GM18508 (cell line): ENCODE data around the gene C16orf89.
"Not testable (repeated sequence)": the region's sequence is repeated elsewhere in the genome, so short reads cannot be mapped to it uniquely, and the experiment has no call there.

ENCODE experiments used
- ATAC-seq: cut with Tn5 transposase; IDR thresholded peaks from one replicate; pipeline ENCODE4 v1.9.1; 2021; ENCODE audit warnings: moderate number of reproducible peaks; ENCODE audit not compliant: insufficient read depth, unreplicated experiment

Gene C16orf89

DNA sequence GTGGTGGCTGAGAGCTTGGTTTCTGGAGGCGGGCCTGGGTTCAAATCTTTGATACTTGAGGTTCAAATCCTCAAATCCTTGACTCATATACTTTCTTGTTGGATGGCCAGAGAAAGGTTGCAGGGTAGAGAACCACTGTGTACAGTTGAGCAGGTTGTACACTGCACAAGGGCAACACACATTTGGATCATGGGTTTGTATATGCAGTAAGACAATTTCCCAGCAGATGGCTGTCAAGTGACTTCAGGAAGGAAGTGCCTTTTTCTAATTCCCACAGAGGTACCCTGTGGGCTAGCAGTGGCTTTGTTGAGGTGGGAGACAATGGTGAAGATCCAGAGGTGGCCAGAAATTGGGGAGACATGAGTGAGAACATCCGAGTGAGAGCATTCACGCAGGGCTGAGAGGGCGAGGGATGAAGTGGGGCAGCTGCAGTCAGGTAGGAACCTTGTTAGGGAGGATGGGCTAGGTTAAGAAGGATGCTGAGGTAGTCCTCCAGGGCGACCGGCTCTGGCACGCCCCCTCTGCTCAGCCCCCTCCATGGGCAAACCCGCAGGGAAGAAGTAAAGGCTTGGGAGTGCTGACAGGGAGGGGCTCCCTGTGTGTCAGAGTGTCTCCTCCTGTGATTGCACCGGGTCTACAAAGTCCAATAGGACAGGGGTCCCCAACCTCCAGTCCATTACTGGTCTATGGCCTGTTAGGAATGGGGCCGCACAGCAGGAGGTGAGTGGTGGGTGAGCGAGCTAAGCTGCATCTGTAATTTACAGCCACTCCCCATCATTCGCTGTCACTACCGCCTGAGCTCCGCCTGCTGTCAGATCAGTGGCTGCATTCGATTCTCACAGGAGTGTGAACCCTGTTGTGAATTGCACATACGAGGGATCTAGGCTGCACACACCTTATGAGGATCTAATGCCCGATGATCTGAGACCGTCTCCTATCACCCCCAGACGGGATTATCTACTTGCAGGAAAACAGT, 2.7 kb downstream of the C16orf89 start:
- no peak for ATAC-seq

DNA sequence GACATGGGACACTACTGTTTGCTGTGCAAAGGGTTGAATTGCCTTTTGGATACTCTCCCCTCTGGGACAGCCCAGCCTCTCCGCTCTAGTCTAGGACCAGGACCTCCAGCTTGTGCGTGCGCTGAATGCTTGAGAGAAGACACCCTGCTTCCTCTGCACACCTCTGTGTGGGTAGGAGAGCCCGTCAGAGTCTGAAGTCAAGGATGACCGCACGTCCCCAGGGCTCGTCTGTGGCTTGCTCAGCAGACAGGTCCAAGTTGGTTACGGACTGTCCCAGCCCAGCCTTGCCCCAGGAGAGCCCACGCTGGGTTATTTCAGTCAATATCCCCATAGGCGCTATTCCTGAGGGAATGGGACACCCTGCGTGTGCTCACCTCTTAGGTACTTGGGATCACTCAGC, 3.7 kb downstream of the C16orf89 start:
- ATAC-seq = no peak

DNA sequence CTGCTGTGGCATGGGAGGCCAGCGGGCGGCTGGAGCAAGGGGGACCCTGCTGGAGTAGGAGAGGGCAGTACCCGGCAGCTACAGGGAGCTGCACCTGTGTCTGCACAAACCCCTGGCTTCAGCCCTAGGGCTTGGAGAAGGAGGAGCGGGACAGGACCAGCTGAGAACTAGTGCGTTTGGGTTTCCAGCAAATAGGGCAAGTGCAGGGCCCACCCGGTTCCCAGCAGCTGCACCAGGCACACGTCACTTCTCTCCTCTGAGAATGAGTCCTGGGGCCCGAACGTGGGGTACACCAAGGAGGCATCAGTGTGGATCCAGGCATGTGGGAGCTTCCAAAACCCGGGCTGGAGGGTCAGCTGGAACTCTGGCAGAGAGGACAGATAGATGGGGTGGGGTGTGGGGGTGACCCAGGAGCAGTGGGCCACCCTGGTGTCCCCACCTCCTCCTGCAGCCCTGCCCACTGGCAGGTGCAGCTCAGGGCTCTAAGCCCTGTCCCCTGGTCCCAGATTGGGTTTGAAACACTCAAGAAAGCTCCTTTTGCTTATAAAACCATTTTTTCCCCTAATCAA, 5.6 kb downstream of the C16orf89 start:
- no peak for ATAC-seq

DNA sequence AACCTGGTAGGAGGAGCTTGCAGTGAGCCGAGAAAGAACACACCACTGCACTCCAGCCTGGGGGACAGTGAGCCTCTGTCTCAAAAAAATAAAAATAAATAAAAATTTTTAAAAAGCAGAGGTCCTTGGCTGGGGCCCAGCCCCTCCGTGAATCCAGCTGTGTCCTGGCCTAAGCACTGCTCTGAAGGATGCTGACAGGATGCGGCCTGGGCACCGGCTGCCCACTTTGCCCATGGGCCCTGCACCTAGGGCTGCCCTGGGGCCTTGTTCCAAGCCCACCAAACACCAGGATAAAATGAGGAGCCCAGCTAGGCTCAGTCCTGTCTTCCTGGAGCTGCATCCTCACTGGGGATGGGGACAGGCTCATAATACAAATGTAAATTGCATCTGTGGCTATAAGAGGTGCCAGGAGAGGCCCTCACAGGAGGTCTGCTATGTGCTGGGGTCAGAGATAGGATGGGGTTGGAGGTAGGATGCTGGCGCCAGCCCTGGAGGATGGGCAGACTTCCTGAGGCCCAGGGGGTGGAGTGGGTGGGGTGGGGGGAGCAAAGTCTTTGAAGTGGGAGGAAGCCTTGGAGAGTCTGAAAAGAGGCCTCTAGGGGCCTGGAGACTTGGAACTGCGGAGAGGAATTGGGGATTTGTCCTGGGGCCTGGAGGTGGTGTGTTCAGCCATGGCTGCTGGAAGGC, 6.2 kb downstream of the C16orf89 start:
- ATAC-seq = no peak

DNA sequence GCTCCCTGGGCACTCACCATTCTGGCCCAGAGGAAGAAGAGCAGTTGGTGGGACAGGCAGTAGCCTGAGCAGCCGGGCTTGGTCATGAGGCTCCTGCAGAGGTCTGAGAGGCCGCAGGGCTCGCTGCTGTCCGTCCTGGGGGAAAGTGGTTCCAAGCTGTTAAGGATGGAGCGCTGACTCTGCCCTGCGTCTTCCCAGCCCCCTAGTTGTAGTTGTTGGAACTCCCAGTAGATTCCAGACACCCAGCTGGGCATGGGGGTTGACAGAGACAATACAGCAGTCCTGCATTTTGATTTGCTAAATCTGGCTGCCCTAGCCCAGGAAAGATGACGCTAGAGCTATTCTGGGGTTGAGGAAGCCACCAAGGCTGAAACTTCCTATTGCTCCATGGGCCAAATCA, 7.3 kb downstream of the C16orf89 start:
- no peak for ATAC-seq

DNA sequence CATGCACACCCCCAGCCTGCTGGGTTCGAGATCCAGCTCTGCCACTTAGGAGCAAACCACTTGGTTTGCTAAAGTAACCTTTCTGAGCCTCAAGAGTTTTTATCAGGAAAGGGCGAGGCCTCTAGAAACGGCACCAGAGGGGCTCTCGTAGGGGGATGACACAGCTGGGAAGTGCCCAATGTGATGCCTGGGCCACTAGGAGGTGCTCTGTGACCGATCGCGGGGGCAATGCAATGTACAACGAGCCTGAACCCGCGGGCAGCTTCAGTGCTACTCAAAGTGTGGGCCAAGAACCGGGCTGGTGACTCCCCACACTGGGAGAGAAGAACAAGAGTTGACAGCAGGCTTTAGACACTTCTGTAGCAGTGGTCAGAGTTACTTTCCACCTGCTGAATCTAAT, 9.4 kb downstream of the C16orf89 start:
- no peak for ATAC-seq

DNA sequence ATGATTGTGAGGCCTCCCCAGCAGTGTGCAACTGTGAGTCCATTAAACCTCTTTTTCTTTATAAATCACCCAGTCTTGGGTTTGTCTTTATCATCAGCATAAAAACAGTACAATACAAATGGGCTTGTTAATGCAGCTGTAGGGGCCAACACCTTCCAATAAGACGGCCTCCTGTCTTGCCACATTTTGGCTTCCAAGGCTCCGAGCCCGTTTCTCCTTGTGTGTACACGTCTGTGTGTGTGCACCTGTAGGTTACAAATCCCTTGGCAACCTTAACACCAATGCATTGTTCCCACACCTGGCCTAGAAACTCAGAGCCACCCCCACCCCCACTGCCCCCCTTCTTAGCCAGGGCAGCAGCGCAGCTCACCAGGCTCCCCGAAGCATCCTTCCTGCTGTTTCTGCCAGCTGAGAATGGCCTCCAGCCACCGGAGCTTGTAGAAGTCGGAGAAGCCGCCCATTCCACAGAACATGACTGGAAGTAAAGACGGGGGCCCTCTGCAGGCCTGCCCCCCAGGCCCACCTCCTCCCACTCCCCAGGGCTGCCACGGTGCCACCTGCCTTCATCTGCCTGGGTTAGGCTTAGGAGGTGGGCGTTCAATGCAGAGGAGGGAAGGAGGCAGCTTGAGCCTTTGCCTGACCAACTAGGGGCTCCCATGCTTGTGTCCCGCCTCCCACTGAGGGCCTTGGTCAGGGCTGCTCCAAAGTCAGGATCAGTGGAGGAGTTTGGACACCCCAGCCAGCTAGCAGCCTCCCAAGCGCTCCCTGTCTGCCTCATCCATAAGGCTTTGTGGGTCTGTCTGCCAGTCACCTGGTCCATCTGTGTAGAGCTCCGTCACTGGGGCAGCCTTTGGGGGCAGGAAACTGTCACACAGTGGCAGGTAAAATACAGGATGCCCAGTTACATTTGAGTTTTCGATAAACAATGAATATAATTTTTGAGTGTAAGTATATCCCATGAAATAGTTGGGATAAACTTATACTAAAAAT, 10.6 kb downstream of the C16orf89 start:
- no peak for ATAC-seq

DNA sequence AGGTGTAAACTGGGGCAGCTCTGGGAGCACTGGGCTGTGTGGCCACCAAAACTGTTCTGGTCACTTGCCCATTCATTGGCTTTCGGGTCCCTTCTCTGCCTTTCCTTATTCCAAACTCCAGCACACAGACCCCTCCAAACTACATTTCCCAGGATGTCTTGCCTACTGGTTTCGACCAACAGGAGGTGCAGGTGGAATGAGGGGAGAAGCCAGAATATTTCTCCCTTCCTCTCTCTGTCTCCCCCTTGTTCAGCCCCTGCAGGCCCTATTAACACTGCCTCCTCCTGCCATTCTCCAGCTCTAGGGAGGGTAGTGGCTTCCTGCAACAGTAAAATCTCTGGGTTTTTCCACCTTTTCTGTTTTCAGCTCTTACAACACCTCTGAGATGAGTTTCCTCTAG, 18.8 kb downstream of the C16orf89 start:
- ATAC-seq = no peak

DNA sequence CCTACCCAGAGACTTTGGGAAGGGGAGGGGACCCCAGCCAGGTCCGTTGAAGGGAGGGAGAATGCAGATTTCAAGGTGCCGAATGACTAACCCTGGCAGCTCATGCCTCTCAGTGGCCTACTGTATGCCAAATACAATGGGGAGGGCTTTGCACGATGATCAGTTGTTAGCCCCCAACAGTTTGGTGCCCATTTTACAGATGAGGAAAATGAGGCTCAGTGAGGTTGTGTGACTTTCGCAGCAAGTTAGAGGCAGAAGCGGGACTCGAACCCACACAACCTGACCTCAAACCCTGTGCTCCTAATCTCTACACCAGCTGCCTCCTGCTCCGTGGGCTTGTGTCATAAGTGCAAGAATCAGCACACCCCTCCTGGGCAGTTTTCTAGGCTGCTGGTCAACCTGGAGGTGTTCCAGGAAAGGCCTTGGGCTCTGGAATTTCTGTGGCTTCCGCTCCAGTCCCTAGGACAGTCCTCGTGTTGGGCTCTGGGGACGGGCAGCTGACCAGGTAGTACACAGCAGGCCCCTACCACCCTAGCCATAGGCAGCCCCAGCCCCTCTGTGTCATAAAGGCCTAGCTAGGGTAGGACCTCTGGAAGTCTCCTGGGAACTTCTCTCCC, 20.1 kb downstream of the C16orf89 start:
- ATAC-seq = no peak

DNA sequence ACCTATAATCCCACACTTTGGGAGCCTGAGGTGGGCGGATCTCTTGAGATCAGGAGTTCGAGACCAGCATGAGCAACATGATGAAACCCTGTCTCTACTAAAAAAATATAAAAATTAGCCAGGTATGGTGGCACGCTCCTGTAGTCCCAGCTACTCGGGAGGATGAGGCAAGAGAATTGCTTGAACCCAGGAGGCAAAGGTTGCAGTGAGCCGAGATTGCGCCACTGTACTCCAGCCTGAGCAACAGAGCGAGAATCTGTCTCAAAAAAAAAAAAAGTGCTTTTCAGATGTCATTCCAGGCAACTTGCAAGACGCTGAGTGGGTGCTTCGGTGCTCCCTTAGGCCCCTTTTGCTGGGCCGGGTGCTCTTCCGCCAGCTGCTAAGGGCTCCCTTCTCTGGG, 21.2 kb downstream of the C16orf89 start:
- ATAC-seq = not testable (repeated sequence)

DNA sequence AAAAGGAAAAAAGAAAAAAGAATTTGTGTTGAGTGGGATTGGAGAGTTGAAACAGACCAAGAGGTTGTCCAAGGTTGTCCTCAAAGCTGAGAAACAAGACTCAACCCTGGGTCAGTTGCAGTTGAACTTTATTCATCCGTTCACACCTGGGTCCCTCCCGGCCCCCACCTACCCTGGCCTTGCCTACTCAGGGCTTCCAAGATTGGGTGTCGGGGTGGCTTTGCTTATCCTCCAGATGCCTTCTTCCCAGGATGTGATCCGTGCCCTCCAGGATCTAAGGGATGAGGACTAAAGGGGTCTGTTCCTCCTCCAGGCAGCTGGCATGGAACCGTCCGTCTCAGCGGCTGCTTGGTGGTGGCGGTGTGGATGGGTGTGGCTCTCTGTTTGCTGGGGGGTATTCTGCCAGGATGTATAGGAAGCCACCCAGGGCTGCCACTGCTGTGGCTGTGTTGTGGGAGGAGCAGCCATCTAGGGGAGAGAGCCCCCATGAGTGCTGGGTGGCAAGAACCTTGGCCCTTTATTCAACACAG, 21.7 kb downstream of the C16orf89 start:
- no peak for ATAC-seq

DNA sequence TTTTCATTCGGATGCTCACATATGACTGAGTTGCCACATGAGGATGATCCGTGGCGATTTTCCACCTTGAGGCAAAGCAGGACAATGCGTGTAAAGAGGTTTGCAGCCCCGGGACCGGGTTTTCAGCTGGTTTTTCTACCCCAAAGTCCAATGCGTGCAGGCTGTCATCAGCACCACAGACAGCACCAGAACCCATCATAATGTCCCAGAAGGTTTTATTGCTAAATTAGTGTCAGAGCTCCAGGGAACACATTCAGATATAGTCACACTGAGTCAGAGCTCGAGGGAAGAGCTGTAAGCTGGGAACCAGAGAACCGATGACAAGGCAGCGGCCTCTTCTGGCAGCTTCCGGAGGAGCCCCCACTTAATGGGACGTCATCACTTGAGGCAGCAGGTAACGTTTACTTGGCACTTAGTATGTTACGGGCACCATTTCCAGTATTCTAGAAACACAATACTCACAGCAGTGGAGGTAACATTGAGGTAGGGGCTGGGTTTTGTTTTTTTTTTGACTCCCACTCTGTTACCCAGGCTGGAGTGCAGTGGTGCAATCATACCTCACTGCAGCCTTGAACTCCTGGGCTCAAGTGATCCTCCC, 23.1 kb downstream of the C16orf89 start:
- no peak for ATAC-seq

DNA sequence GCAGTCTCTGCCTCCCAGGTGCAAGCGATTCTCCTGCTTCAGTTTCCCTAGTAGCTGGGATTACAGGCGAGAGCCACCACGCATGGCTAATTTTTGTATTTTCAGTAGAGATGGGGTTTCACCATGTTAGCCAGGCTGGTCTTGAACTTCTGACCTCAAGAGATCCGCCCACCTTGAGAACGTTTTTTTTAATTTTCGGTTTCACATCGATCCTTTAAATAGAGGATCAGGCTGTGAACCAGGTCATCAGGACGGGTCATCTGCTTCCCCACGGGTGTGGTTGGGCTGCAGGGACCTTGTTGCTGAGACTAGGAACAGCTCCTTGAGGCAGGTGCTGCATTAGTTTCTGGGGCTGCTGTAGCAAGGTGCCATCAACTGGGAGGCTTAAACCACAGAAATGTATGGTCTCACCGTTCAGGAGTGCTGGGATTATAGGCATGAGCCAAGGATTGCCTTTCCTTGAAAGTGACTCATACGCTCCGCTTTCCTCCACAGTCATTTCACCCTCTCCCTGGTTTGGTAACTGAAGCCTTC, 24.1 kb downstream of the C16orf89 start:
- no peak for ATAC-seq

DNA sequence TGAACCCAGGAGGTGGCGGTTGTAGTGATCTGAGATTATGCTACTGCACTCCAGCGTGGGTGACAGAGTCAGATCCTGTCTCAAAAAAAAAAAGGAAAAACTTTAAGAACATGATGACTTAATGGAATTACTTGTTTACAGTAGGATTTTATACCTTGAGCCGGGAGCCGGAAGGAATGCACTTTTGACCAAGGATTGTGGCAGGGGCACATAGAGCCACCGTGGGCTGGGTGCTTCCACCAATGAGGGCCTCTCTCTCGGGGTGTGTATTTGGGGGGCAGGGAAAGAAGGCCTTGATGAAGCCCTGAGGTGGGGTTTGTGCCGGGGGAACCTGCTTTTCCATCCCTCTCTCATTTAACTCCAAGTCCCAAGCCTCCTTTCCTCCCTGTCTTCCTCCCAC, 25.3 kb downstream of the C16orf89 start:
- ATAC-seq = no peak

DNA sequence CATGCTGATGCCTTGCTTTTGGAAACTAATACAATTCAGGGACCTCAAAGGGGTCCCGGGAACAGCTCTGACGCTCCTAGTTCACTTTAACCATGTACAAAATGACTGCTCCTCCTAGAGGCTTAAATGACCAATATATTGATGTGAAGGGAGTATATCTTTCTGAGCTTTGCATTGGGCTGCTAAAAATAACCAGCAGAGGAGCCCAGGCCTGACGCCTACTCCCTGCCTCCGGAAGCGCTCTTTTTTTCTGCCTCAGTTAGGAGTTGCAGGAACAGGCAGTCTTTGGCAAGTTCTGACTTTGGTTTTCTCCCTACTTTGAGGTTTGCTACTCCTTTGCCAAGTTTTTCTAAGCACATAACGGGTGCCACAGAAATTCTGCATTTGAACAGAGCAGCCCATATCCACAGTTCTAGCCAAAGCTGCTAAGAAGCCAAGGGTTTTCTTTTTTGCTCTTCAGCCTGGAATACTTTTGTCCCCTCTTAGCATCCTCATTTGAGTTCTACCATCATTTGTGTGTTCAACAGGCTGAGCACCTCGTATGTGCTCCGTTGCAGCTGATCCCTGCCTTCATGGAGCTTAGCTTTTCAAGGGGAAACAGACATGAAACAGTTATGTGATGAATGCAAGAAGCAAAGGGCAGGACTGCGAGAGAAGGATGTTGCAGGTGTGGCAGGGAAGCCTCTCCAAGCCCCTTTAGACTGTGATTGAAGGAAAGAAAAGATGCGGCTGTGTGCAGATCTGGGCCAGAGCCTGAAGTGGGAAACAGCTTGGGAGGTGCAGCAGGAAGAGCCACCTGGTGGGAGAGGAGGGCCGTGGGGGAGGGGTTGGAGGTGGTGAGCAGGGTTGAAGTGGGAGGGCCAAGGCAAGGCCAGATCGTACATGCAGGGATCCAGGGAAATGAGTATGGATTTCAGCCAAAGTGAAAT, 29.3 kb downstream of the C16orf89 start:
- ATAC-seq = no peak

DNA sequence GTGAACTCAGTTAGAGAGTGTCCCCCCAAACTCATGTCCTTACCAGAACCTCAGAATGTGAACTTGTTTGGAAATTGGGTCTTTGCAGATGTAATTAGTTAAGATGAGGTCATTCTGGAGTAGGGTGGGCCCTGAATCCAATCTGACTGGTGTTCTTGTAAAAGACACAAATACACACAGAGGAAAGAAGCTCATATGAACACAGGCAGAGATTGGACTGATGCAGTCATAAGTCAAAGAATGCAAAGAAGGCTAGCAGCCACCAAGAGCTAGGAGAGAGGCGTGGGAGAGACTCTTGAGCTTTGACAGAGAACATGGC, 29.9 kb downstream of the C16orf89 start:
- no peak for ATAC-seq

DNA sequence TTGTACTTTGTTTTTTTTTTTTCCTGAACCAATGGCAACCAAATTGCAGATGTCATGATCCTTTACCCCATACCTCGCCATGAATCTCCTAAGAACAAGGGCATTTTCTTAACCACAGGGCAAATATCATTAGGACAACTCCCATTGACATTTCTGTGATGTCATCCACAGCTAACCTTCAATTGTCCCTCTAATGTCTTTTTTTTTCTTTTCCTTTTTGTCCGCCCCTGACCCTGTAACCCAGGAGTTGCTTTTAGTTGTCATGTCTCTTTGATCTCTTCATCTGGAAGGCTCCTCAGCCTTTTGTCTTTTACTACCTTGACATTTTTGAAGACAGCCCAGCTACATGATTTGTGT, 31.6 kb downstream of the C16orf89 start:
- ATAC-seq = no peak
